Endodermal cell (in vitro differentiated cells): Measurements from ENCODE around the gene TBC1D21. TPM values are rescaled to one million over a fixed set of nuclear protein-coding genes. Genes with fewer than 3 reads are reported as not detected.
A peak's percentile ranks its signal among the peaks of the same experiment; 100 is the strongest.

Experiments used
- DNase-seq: peaks from one replicate; pipeline ENCODE4 v3.0.0-alpha.2; 2017
- H3K27ac ChIP-seq: 2 replicates; pipeline ENCODE4 v1.5.1; 2013; ENCODE audit warnings: mild to moderate bottlenecking, low read depth, low read length, moderate library complexity
- H3K27me3 ChIP-seq: 2 replicates; pipeline ENCODE4 v1.6.1; 2013; ENCODE audit warnings: mild to moderate bottlenecking, low read length, moderate library complexity; ENCODE audit not compliant: insufficient read depth, control insufficient read depth, poor library complexity, severe bottlenecking
- H3K36me3 ChIP-seq: 2 replicates; pipeline ENCODE4 v1.7.0; 2013; ENCODE audit warnings: mild to moderate bottlenecking, low read length, moderate library complexity; ENCODE audit not compliant: control insufficient read depth, insufficient read depth
- H3K4me1 ChIP-seq: one replicate; pipeline ENCODE4 v1.7.0; 2013; ENCODE audit warnings: low read length; ENCODE audit not compliant: control insufficient read depth, insufficient read depth
- H3K4me3 ChIP-seq: 2 replicates; pipeline ENCODE4 v1.5.1; 2013; ENCODE audit warnings: mild to moderate bottlenecking, low read length, moderate library complexity
- H3K9ac ChIP-seq: 2 replicates; pipeline ENCODE4 v1.6.1; 2013; ENCODE audit warnings: mild to moderate bottlenecking, low read length, moderate library complexity; ENCODE audit not compliant: poor library complexity, severe bottlenecking; ENCODE audit errors: extremely low read depth
- H3K9me3 ChIP-seq: 2 replicates; pipeline ENCODE4 v1.6.1; 2013; ENCODE audit warnings: mild to moderate bottlenecking, low read length, moderate library complexity; ENCODE audit not compliant: control insufficient read depth
- H3K27ac Mint-ChIP-seq: 2 replicates; pipeline ENCODE4 v1.8.0; 2020; ENCODE audit warnings: mixed read lengths
- H3K27me3 Mint-ChIP-seq: 2 replicates; pipeline ENCODE4 v1.8.0; 2021; ENCODE audit warnings: mild to moderate bottlenecking, mixed read lengths; ENCODE audit not compliant: insufficient read depth
- H3K36me3 Mint-ChIP-seq: 2 replicates; pipeline ENCODE4 v1.8.0; 2020; ENCODE audit warnings: low read depth, mixed read lengths
- H3K4me1 Mint-ChIP-seq: 2 replicates; pipeline ENCODE4 v1.8.0; 2020; ENCODE audit warnings: mixed read lengths
- H3K4me3 Mint-ChIP-seq: 2 replicates; pipeline ENCODE4 v1.8.0; 2020; ENCODE audit warnings: mild to moderate bottlenecking, moderate library complexity, mixed read lengths
- H3K9me3 Mint-ChIP-seq: 2 replicates; pipeline ENCODE4 v1.8.0; 2020; ENCODE audit warnings: mild to moderate bottlenecking, mixed read lengths
- WGBS, 2 experiments: methylation state at CpG; one replicate each; pipeline versions ENCODE4 v1.1.5 to v1.1.7; 2013; ENCODE audit warnings: missing lambda C conversion rate in 2 of 2, mixed read lengths in 1 of 2; ENCODE audit not compliant: insufficient coverage in 1 of 2, insufficient read length in 1 of 2; 5-methylcytosine and 5-hydroxymethylcytosine counted together
- total RNA-seq, 2 donors: library from RNA; stranded (reverse); fragmentation: NEBNext Ultra II Directional in 1 of 2; extraction: Animal tissue kit (Norgen Biotek cat#: 25700) in 1 of 2; gene quantifications; 2 replicates in 1 of 2; 3 replicates in 1 of 2; pipeline ENCODE4 v1.2.1, GENCODE V29; 2021
- TF ChIP-seq, protein P1 (sequence below): fragments of 200-600 bp; sonication (generic); conservative IDR thresholded peaks from 2 replicates; pipeline ENCODE4 v1.5.0; 2021; ENCODE audit warnings: antibody characterized with exemption, mild to moderate bottlenecking

Gene TBC1D21
- total RNA-seq, 2 donors from 2014 or later, result not detected

DNA sequence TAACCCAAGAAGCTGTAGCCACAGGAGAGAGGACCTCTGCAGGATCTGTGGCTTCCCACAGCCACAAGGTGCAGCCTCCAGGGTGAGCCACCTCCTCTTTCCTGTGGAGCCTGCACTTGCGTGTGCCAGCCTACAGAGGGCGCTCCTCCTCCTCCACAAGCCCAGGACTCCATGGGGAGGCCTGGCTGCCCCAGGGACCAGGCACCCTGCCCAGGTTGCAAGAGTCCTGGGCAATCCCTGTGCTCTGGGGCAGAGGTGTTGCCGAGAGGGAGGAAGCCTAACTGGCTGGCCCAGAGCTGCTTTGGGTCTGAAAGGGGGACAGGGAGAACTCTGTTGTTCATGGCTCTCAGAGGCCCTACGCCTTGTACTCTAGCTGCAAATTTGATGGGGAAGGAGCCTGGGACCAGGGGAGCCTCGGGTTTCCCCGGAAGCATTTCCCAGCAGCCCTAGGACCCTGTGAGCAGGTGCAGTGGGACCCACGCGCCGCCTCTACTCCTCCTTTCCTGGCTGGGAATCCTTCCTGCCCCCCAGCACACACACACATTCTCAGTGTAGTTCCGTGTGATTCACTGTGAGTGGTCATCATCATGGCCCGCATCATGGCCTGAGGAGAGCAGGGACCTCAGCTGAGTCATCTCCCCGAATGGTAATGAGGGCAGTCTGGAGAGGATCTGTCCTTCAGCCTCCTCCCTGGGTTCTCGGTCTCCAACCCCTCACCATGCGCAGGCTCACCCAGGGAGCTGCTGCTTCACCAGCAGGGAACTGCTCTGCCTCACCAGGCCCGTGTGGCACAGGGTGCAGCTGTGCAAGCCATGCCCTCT lies 24.3 kb downstream of the TBC1D21 start:
- H3K36me3 ChIP-seq, result no peaks in the 10 kb centered on the region
- no peak overlapping the region for H3K4me3 ChIP-seq
- Mint-ChIP-seq H3K4me3 (no peak overlapping the region), H3K27ac (no peak overlapping the region), H3K36me3 (no peaks in the 10 kb centered on the region), H3K4me1 (peaks cover 3% of the 10 kb centered on the region), H3K9me3 (peaks cover 3% of the 10 kb centered on the region), H3K27me3 (peaks cover 3% of the 10 kb centered on the region)
- no peaks in the 10 kb centered on the region for H3K27me3 ChIP-seq
- WGBS, 2 experiments, result 76 to 92% methylated on average over 11 to 15 of the region's 15 CpGs
- no peaks in the 10 kb centered on the region for H3K9me3 ChIP-seq
- TF ChIP-seq, protein P1, sequence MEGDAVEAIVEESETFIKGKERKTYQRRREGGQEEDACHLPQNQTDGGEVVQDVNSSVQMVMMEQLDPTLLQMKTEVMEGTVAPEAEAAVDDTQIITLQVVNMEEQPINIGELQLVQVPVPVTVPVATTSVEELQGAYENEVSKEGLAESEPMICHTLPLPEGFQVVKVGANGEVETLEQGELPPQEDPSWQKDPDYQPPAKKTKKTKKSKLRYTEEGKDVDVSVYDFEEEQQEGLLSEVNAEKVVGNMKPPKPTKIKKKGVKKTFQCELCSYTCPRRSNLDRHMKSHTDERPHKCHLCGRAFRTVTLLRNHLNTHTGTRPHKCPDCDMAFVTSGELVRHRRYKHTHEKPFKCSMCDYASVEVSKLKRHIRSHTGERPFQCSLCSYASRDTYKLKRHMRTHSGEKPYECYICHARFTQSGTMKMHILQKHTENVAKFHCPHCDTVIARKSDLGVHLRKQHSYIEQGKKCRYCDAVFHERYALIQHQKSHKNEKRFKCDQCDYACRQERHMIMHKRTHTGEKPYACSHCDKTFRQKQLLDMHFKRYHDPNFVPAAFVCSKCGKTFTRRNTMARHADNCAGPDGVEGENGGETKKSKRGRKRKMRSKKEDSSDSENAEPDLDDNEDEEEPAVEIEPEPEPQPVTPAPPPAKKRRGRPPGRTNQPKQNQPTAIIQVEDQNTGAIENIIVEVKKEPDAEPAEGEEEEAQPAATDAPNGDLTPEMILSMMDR, result peak; percentile 98
- peak; percentile 91 for DNase-seq
- H3K9ac ChIP-seq, result no peak overlapping the region
- no peak overlapping the region for H3K27ac ChIP-seq
- no peaks in the 10 kb centered on the region for H3K4me1 ChIP-seq

DNA sequence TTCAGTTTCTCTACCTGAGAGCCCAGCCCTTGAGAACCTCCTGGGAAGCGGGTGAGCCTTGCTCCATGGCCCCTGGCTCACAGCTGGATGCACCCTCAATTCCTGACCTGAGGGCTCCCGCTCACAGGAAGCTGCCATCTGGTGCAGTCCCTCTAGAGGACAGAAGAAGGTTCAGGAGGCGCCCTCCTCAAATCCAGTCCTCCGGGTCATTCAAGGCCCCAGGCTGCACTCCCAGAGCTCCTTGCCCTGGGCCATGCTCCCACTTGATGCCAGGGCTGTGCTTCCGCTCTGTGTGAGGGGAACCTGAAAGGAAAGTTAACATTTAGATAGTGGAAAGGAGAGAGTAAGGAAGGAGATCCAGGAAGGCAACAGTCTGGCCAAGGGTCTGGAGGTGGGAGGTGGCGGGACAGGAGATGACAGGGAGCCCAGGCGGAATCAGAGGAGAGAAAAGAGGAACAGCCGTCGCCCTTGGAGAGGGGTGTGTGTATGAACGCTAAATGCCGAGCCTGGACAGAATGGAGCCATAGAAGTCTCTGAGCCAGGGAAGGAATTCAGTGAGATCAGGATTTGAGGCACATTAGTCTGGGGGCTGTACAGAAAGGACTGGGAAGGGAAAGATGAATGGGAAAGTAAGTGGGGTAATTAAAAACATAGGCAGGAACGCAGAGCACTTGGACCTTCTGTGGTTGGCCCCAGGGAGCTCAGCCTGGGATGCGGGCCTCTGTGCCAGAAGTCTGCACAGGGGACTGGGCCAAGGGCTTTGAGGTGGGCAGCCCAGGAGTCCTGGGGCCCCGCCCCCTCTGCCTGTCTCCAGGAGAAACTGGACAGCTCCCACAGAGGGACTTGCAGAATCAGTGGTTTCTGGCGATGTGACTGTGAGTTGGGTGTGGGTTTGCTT lies 26.1 kb downstream of the TBC1D21 start:
- Histone ChIP-seq H3K36me3 (no peaks in the 10 kb centered on the region), H3K27me3 (no peaks in the 10 kb centered on the region), H3K27ac (no peak overlapping the region), H3K9me3 (no peaks in the 10 kb centered on the region), H3K4me1 (peaks cover 4% of the 10 kb centered on the region), H3K4me3 (no peak overlapping the region), H3K9ac (no peak overlapping the region)
- Mint-ChIP-seq H3K4me1 (peaks cover 13% of the 10 kb centered on the region), H3K4me3 (no peak overlapping the region), H3K27me3 (peaks cover 3% of the 10 kb centered on the region), H3K36me3 (no peaks in the 10 kb centered on the region), H3K27ac (no peak overlapping the region), H3K9me3 (no peaks in the 10 kb centered on the region)
- peak; percentile 68 for DNase-seq
- WGBS, 2 experiments, result 90 to 92% methylated on average over 12 to 14 of the region's 15 CpGs
- TF ChIP-seq, protein P1, result peak; percentile 37

DNA sequence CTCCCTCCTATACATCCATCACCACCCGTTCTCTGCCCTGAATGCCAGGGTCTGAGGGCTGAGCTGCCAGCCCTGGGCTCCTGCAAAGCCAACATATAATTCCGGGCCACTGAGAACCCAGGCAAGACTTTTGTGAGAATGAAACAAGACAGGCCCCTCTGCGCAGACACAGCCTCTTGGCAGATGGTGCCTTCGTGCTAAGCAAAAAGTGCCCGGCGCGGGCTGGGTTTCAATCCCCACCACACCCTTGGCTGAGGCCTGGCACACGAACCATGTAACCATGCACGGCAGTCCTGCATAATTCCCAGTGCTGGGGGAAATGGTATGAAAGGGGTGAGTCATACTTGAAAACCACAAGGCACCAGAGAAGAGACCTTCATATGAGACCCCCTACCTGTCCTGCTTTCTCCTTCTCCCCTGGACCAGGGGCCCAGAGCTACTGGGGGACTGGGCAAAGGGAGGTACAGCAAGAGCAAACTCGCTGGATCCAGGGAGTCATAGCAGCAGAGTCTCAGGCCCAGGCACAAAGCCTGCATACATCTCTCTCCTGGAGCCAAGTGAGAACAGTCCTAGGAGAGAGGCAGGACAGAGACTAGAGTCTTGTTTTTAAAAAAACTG lies 26.8 kb downstream of the TBC1D21 start:
- no peak overlapping the region for H3K27ac ChIP-seq
- Mint-ChIP-seq H3K36me3 (no peaks in the 10 kb centered on the region), H3K9me3 (no peaks in the 10 kb centered on the region), H3K4me3 (no peak overlapping the region), H3K4me1 (peaks cover 13% of the 10 kb centered on the region), H3K27ac (no peak overlapping the region), H3K27me3 (peaks cover 4% of the 10 kb centered on the region)
- H3K9ac ChIP-seq, result no peak overlapping the region
- H3K36me3 ChIP-seq, result no peaks in the 10 kb centered on the region
- H3K4me3 ChIP-seq, result no peak overlapping the region
- WGBS, 2 experiments, result 83 to 93% methylated on average over 4 to 10 of the region's 10 CpGs
- H3K27me3 ChIP-seq, result no peaks in the 10 kb centered on the region
- peaks cover 4% of the 10 kb centered on the region for H3K4me1 ChIP-seq
- DNase-seq, result no peak
- TF ChIP-seq, protein P1, result no peak
- no peaks in the 10 kb centered on the region for H3K9me3 ChIP-seq
